Parathyroid adenoma (tissue), 2 donors: ENCODE results near the gene HOXD10.

Experiments used
- H2AFZ ChIP-seq: fragments of 300-600 bp; sonication (generic); one replicate; pipeline ENCODE4 v1.7.0; 2017; ENCODE audit warnings: antibody characterized with exemption, mild to moderate bottlenecking
- H3K27ac ChIP-seq: fragments of 300-600 bp; sonication (generic); one replicate; pipeline ENCODE4 v1.7.0; 2017
- H3K27me3 ChIP-seq: fragments of 300-600 bp; sonication (generic); one replicate; pipeline ENCODE4 v1.7.0; 2017; ENCODE audit warnings: low read length; ENCODE audit not compliant: control insufficient read depth, insufficient read depth
- H3K36me3 ChIP-seq: fragments of 300-600 bp; sonication (generic); one replicate; pipeline ENCODE4 v1.7.0; 2017; ENCODE audit warnings: low read length; ENCODE audit not compliant: control insufficient read depth, insufficient read depth
- H3K4me1 ChIP-seq: fragments of 300-600 bp; sonication (generic); one replicate; pipeline ENCODE4 v1.7.0; 2017; ENCODE audit warnings: control low read depth
- H3K4me2 ChIP-seq: fragments of 300-600 bp; sonication (generic); one replicate; pipeline ENCODE4 v1.7.0; 2017; ENCODE audit warnings: low read length
- H3K4me3 ChIP-seq: fragments of 300-600 bp; sonication (generic); one replicate; pipeline ENCODE4 v1.7.0; 2017; ENCODE audit warnings: low read depth, low read length
- H3K79me2 ChIP-seq: fragments of 300-600 bp; sonication (generic); one replicate; pipeline ENCODE4 v1.7.0; 2017; ENCODE audit warnings: control low read depth
- H3K9ac ChIP-seq: fragments of 300-600 bp; sonication (generic); one replicate; pipeline ENCODE4 v1.7.0; 2017; ENCODE audit warnings: mild to moderate bottlenecking
- H3K9me3 ChIP-seq: fragments of 300-600 bp; sonication (generic); one replicate; pipeline ENCODE4 v1.7.0; 2017; ENCODE audit warnings: low read length; ENCODE audit not compliant: control insufficient read depth
- CTCF ChIP-seq: fragments of 300-600 bp; sonication (generic); IDR thresholded peaks from one replicate; pipeline ENCODE4 v1.7.0; 2017; ENCODE audit warnings: antibody characterized with exemption, mild to moderate bottlenecking
- donor health status: primary hyperparathyroidism.

Gene HOXD10

GRCh38 chr2:176111309-176111663, 5.3 kb upstream of the HOXD10 start:
- no peaks in the 10 kb centered on the region for H3K36me3 ChIP-seq
- peaks cover 34% of the 10 kb centered on the region for H3K27me3 ChIP-seq
- no peaks in the 10 kb centered on the region for H3K9me3 ChIP-seq
- H3K4me1 ChIP-seq: no peaks in the 10 kb centered on the region
- H3K4me2 ChIP-seq: no peak overlapping the region
- H3K4me3 ChIP-seq: no peak overlapping the region
- H2AFZ ChIP-seq: no peak overlapping the region
- H3K79me2 ChIP-seq: no peaks in the 10 kb centered on the region
- H3K9ac ChIP-seq: no peak overlapping the region
- no peak overlapping the region for H3K27ac ChIP-seq
- no peak for TF ChIP-seq CTCF

- Histone ChIP-seq H3K9ac (no peak overlapping the region), H3K4me3 (no peak overlapping the region), H3K36me3 (no peaks in the 10 kb centered on the region), H2AFZ (no peak overlapping the region), H3K79me2 (no peaks in the 10 kb centered on the region), H3K27ac (no peak overlapping the region), H3K27me3 (peaks cover 40% of the 10 kb centered on the region), H3K9me3 (no peaks in the 10 kb centered on the region), H3K4me1 (no peaks in the 10 kb centered on the region), H3K4me2 (no peak overlapping the region)
- no peak for TF ChIP-seq CTCF
Observed at GRCh38 chr2:176111846-176112374, 4.7 kb upstream of the HOXD10 start.

GRCh38 chr2:176112375-176113302, 3.9 kb upstream of the HOXD10 start:
- TF ChIP-seq CTCF: no peak
- Histone ChIP-seq H3K27ac (no peak overlapping the region), H3K9me3 (no peaks in the 10 kb centered on the region), H3K4me2 (no peak overlapping the region), H2AFZ (no peak overlapping the region), H3K36me3 (no peaks in the 10 kb centered on the region), H3K79me2 (no peaks in the 10 kb centered on the region), H3K27me3 (peaks cover 40% of the 10 kb centered on the region), H3K4me1 (no peaks in the 10 kb centered on the region), H3K9ac (no peak overlapping the region), H3K4me3 (no peak overlapping the region)

- no peak for TF ChIP-seq CTCF
Observed at GRCh38 chr2:176114120-176114929, 2.3 kb upstream of the HOXD10 start.

More at GRCh38 chr2:176114120-176114929, 2.3 kb upstream of the HOXD10 start:
- Histone ChIP-seq H3K4me2 (no peak overlapping the region), H3K9ac (no peak overlapping the region), H3K4me3 (no peak overlapping the region), H3K9me3 (no peaks in the 10 kb centered on the region), H3K36me3 (no peaks in the 10 kb centered on the region), H3K27me3 (peaks cover 42% of the 10 kb centered on the region), H3K27ac (no peak overlapping the region), H2AFZ (no peak overlapping the region), H3K4me1 (no peaks in the 10 kb centered on the region), H3K79me2 (no peaks in the 10 kb centered on the region)
